Liver (tissue), 9 donors: ENCODE results near the gene SLC66A1. TPM values are rescaled to one million over a fixed set of nuclear protein-coding genes. Genes with fewer than 3 reads are reported as not detected.

ENCODE experiments used
- DNase-seq: peaks from one replicate; pipeline ENCODE4 v3.0.0-alpha.2; 2017; ENCODE audit warnings: low spot score
- H3K27ac ChIP-seq, 2 donors: one replicate each; pipeline ENCODE4 v1.7.0; 2013; ENCODE audit warnings: inconsistent platforms in 2 of 2, low read length in 2 of 2, control low read depth in 1 of 2, low read depth in 1 of 2, mild to moderate bottlenecking in 1 of 2
- H3K27me3 ChIP-seq, 4 donors: one replicate each; pipeline versions ENCODE4 v1.6.1 to v1.7.0; 2013; ENCODE audit warnings: low read length in 3 of 4, inconsistent platforms in 1 of 4, mild to moderate bottlenecking in 1 of 4, moderate library complexity in 1 of 4; ENCODE audit not compliant: control insufficient read depth in 4 of 4, insufficient read depth in 4 of 4
- H3K36me3 ChIP-seq, 4 donors: one replicate each; pipeline versions ENCODE4 v1.6.1 to v1.7.0; 2013; ENCODE audit warnings: low read length in 3 of 4, mild to moderate bottlenecking in 3 of 4, low read depth in 1 of 4, moderate library complexity in 1 of 4; ENCODE audit not compliant: control insufficient read depth in 4 of 4, insufficient read depth in 3 of 4
- H3K4me1 ChIP-seq, 4 donors: one replicate each; pipeline versions ENCODE4 v1.6.1 to v1.7.0; 2013; ENCODE audit warnings: low read length in 3 of 4, mild to moderate bottlenecking in 3 of 4, moderate library complexity in 1 of 4; ENCODE audit not compliant: control insufficient read depth in 4 of 4, insufficient read depth in 4 of 4
- H3K4me3 ChIP-seq, 3 donors: one replicate each; pipeline versions ENCODE4 v1.6.1 to v1.7.0; 2013; ENCODE audit warnings: low read length in 3 of 3, control low read depth in 1 of 3, low read depth in 1 of 3, mild to moderate bottlenecking in 1 of 3
- H3K9ac ChIP-seq, 2 donors: one replicate each; pipeline ENCODE4 v1.7.0; 2013; ENCODE audit warnings: low read length in 2 of 2, mild to moderate bottlenecking in 2 of 2, moderate library complexity in 2 of 2, control low read depth in 1 of 2, low read depth in 1 of 2
- H3K9me3 ChIP-seq, 4 donors: one replicate each; pipeline versions ENCODE4 v1.6.1 to v1.7.0; 2013; ENCODE audit warnings: low read length in 3 of 4; ENCODE audit not compliant: control insufficient read depth in 4 of 4
- FOXA1 ChIP-seq: IDR thresholded peaks from 2 replicates; pipeline ENCODE4 v1.6.1; 2016; ENCODE audit warnings: antibody characterized with exemption
- FOXA2 ChIP-seq: IDR thresholded peaks from 2 replicates; pipeline ENCODE4 v1.6.1; 2016; ENCODE audit warnings: antibody characterized with exemption
- GABPA ChIP-seq, 2 donors: IDR thresholded peaks in 1 of 2; conservative IDR thresholded peaks in 1 of 2; 2 replicates each; pipeline ENCODE4 v1.6.1; 2016; ENCODE audit warnings: antibody characterized with exemption in 2 of 2, mild to moderate bottlenecking in 1 of 2, moderate library complexity in 1 of 2
- HNF4A ChIP-seq, 2 donors: conservative IDR thresholded peaks; 2 replicates each; pipeline ENCODE4 v1.6.1; 2016; ENCODE audit warnings: antibody characterized with exemption in 2 of 2, mild to moderate bottlenecking in 2 of 2
- HNF4G ChIP-seq: IDR thresholded peaks from 2 replicates; pipeline ENCODE4 v1.6.1; 2016; ENCODE audit warnings: antibody characterized with exemption
- NR2F2 ChIP-seq: IDR thresholded peaks from 2 replicates; pipeline ENCODE4 v1.6.1; 2016; ENCODE audit warnings: antibody characterized with exemption
- RAD21 ChIP-seq, 2 donors: IDR thresholded peaks; 2 replicates each; pipeline ENCODE4 v1.6.1; 2016; ENCODE audit warnings: antibody characterized with exemption in 2 of 2, mild to moderate bottlenecking in 2 of 2
- REST ChIP-seq: IDR thresholded peaks from 2 replicates; pipeline ENCODE4 v1.6.1; 2016; ENCODE audit warnings: antibody characterized with exemption, mild to moderate bottlenecking
- RXRA ChIP-seq, 2 donors: IDR thresholded peaks; 2 replicates each; pipeline ENCODE4 v1.6.1; 2017 to 2018; ENCODE audit warnings: antibody characterized with exemption in 2 of 2, mild to moderate bottlenecking in 1 of 2
- SP1 ChIP-seq: IDR thresholded peaks from 2 replicates; pipeline ENCODE4 v1.6.1; 2018; ENCODE audit warnings: antibody characterized with exemption, mild to moderate bottlenecking
- TAF1 ChIP-seq: conservative IDR thresholded peaks from 2 replicates; pipeline ENCODE4 v1.6.1; 2016; ENCODE audit warnings: antibody characterized with exemption, mild to moderate bottlenecking
- YY1 ChIP-seq: IDR thresholded peaks from 2 replicates; pipeline ENCODE4 v1.6.1; 2016; ENCODE audit warnings: antibody characterized with exemption, mild to moderate bottlenecking
- WGBS: extraction: QIAGEN DNeasy Blood & Tissue Kit; methylation state at CpG from one replicate; pipeline ENCODE4 v1.1.7; 2013; 5-methylcytosine and 5-hydroxymethylcytosine counted together
- polyA plus RNA-seq, 2 donors: library from polyadenylated mRNA; stranded (reverse) in 1 of 2; unstranded in 1 of 2; fragments of 200-250 nt in 1 of 2; fragments of >200 nt in 1 of 2; fragmentation: Nextera tagmentation in 1 of 2; extraction: Ambion mirVana in 1 of 2; gene quantifications; one replicate each; pipeline versions ENCODE4 v1.2.1 to v1.2.3, GENCODE V29; 2013 to 2015
- total RNA-seq, 2 donors: library from RNA; depleted of rRNA; stranded (reverse); fragments of >200 nt; gene quantifications; one replicate each; pipeline ENCODE4 v1.2.3, GENCODE V29; 2014
- TF ChIP-seq, protein P1 (sequence below): IDR thresholded peaks from 2 replicates; pipeline ENCODE4 v1.6.1; 2016; ENCODE audit warnings: antibody characterized with exemption
- TF ChIP-seq, protein P2 (sequence below): IDR thresholded peaks from 2 replicates; pipeline ENCODE4 v1.6.1; 2016; ENCODE audit warnings: antibody characterized with exemption
- TF ChIP-seq, protein P3 (sequence below): fragments of 150-350 bp; IDR thresholded peaks from 2 replicates; pipeline ENCODE4 v1.5.1; 2017; ENCODE audit warnings: improper control_type of control experiment, low read depth, low read length; ENCODE audit not compliant: missing input control
- TF ChIP-seq, protein P4 (sequence below): IDR thresholded peaks from 2 replicates; pipeline ENCODE4 v1.6.1; 2016; ENCODE audit warnings: antibody characterized with exemption
- donor health status: healthy.
- donor health status: healthy.
- donor health status: healthy.
- donor health status: healthy.
- donor health status: healthy.

Gene SLC66A1
- total and polyA plus RNA-seq, 4 donors = 6.8 to 16.0 (median 14.0) TPM

DNA sequence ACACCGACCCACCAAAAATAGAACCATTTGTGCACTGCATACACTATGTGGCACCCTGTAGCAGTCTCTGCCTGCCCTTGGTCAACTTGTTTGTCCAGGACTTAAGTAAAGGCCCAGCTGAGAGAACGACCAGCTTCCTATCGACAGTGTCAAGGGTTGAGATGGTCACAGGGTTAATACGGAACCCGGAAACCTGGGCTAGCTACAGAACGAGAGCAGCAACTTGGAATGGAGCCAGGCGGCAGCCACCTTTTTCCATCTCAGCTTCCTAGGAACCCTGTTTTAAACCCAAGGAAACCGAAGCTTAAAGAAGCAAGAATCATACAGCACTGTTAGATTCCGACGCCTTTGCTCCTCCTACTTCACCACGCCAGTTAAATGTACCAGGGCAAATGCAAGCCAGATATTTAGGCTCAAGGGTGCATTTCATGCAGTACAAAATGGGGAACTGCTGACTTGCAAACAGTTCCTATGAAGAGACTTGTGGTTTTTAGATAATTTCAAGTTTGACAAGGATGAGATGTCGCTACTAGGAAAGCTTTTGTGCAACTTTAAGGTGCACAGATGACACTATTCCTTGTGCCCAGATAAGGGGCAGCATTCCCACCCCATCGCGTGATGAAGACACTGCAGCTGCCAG is 35.5 kb downstream of the SLC66A1 start:
- Histone ChIP-seq H3K27ac (no peak overlapping the region), H3K9me3 (no peaks in the 10 kb centered on the region), H3K9ac (no peak overlapping the region), H3K27me3 (no peaks in the 10 kb centered on the region), H3K36me3 (peaks cover 0 to 37% (median 8%) of the 10 kb centered on the region in 4 donors), H3K4me1 (peaks cover 2 to 14% (median 8%) of the 10 kb centered on the region in 4 donors), H3K4me3 (no peak overlapping the region)
- DNase-seq = no peak
- TF ChIP-seq REST (no peak), RAD21 (IDR thresholded peaks at IDR 0.05) (no peak), HNF4A (conservative IDR thresholded peaks at IDR 0.05) (no peak)
- WGBS = 75% methylated on average over 14 of the region's 14 CpGs

GRCh38 chr1:19348441-19349198 is 36.5 kb downstream of the SLC66A1 start:
- H3K9ac ChIP-seq = no peak overlapping the region
- H3K27me3 ChIP-seq = no peaks in the 10 kb centered on the region
- H3K36me3 ChIP-seq = peaks cover 0 to 33% (median 12%) of the 10 kb centered on the region in 4 donors
- no peaks in the 10 kb centered on the region for H3K9me3 ChIP-seq
- 89% methylated on average over 15 of the region's 15 CpGs for WGBS
- H3K4me3 ChIP-seq = no peak overlapping the region
- H3K4me1 ChIP-seq = peaks cover 2 to 14% (median 8%) of the 10 kb centered on the region in 4 donors
- no peak for TF ChIP-seq RXRA (IDR thresholded peaks at IDR 0.05)
- TF ChIP-seq, protein P1, sequence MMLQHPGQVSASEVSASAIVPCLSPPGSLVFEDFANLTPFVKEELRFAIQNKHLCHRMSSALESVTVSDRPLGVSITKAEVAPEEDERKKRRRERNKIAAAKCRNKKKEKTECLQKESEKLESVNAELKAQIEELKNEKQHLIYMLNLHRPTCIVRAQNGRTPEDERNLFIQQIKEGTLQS = no peak
- TF ChIP-seq SP1 = no peak
- no peak for TF ChIP-seq HNF4G
- no peak for TF ChIP-seq GABPA (IDR thresholded peaks at IDR 0.05 in 1 of 2, conservative IDR thresholded peaks at IDR 0.05 in 1 of 2)
- TF ChIP-seq, protein P2, sequence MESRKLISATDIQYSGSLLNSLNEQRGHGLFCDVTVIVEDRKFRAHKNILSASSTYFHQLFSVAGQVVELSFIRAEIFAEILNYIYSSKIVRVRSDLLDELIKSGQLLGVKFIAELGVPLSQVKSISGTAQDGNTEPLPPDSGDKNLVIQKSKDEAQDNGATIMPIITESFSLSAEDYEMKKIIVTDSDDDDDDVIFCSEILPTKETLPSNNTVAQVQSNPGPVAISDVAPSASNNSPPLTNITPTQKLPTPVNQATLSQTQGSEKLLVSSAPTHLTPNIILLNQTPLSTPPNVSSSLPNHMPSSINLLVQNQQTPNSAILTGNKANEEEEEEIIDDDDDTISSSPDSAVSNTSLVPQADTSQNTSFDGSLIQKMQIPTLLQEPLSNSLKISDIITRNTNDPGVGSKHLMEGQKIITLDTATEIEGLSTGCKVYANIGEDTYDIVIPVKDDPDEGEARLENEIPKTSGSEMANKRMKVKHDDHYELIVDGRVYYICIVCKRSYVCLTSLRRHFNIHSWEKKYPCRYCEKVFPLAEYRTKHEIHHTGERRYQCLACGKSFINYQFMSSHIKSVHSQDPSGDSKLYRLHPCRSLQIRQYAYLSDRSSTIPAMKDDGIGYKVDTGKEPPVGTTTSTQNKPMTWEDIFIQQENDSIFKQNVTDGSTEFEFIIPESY = no peak
- TF ChIP-seq FOXA1 = no peak
- TF ChIP-seq, protein P3, sequence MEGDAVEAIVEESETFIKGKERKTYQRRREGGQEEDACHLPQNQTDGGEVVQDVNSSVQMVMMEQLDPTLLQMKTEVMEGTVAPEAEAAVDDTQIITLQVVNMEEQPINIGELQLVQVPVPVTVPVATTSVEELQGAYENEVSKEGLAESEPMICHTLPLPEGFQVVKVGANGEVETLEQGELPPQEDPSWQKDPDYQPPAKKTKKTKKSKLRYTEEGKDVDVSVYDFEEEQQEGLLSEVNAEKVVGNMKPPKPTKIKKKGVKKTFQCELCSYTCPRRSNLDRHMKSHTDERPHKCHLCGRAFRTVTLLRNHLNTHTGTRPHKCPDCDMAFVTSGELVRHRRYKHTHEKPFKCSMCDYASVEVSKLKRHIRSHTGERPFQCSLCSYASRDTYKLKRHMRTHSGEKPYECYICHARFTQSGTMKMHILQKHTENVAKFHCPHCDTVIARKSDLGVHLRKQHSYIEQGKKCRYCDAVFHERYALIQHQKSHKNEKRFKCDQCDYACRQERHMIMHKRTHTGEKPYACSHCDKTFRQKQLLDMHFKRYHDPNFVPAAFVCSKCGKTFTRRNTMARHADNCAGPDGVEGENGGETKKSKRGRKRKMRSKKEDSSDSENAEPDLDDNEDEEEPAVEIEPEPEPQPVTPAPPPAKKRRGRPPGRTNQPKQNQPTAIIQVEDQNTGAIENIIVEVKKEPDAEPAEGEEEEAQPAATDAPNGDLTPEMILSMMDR = no peak
- TF ChIP-seq, protein P4, sequence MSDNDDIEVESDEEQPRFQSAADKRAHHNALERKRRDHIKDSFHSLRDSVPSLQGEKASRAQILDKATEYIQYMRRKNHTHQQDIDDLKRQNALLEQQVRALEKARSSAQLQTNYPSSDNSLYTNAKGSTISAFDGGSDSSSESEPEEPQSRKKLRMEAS = no peak
- TF ChIP-seq YY1 = no peak
- no peak for TF ChIP-seq HNF4A (conservative IDR thresholded peaks at IDR 0.05)
- no peak for TF ChIP-seq RAD21 (IDR thresholded peaks at IDR 0.05)
- no peak for TF ChIP-seq NR2F2
- no peak for TF ChIP-seq TAF1
- TF ChIP-seq FOXA2 = no peak
- no peak for TF ChIP-seq REST
- no peak for DNase-seq
- H3K27ac ChIP-seq = no peak overlapping the region
